Testis (tissue), 2 donors: Measurements from ENCODE around the gene MXRA5.

Experiments used
- POLR2A ChIP-seq: fragments of 450-650 bp; IDR thresholded peaks from one replicate; pipeline ENCODE4 v1.6.1; 2017; ENCODE audit warnings: antibody characterized with exemption, mild to moderate bottlenecking, moderate library complexity
- TF ChIP-seq, protein P1 (sequence below), 3 experiments: fragments of 450-650 bp in 2 of 3; fragments of 200-600 bp in 1 of 3; sonication (generic) in 1 of 3; IDR thresholded peaks; one replicate each; pipeline ENCODE4 v1.5.1; 2016 to 2019; ENCODE audit warnings: antibody characterized with exemption in 3 of 3, mild to moderate bottlenecking in 2 of 3, moderate library complexity in 1 of 3

- TF ChIP-seq POLR2A: no peak
- TF ChIP-seq, protein P1, sequence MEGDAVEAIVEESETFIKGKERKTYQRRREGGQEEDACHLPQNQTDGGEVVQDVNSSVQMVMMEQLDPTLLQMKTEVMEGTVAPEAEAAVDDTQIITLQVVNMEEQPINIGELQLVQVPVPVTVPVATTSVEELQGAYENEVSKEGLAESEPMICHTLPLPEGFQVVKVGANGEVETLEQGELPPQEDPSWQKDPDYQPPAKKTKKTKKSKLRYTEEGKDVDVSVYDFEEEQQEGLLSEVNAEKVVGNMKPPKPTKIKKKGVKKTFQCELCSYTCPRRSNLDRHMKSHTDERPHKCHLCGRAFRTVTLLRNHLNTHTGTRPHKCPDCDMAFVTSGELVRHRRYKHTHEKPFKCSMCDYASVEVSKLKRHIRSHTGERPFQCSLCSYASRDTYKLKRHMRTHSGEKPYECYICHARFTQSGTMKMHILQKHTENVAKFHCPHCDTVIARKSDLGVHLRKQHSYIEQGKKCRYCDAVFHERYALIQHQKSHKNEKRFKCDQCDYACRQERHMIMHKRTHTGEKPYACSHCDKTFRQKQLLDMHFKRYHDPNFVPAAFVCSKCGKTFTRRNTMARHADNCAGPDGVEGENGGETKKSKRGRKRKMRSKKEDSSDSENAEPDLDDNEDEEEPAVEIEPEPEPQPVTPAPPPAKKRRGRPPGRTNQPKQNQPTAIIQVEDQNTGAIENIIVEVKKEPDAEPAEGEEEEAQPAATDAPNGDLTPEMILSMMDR (IDR thresholded peaks at IDR 0.05): no peak
These were observed 83.6 kb downstream of the MXRA5 start for GRCh38 chrX:3262901-3263300.
